ENCODE results near the gene BFSP2.

GRCh38 chr3:133375403-133375745 is 24.5 kb upstream of the BFSP2 start:
- no peak for TF ChIP-seq CTCF (IDR thresholded peaks at IDR 0.05)
- TF ChIP-seq POLR2AphosphoS5 (IDR thresholded peaks at IDR 0.05), result no peak
- TF ChIP-seq POLR2A (IDR thresholded peaks at IDR 0.05), result no peak
- no peak for TF ChIP-seq EP300 (IDR thresholded peaks at IDR 0.05)
